PC-9 (cell line): ENCODE data around the gene SLC12A1.

ENCODE experiments used
- CTCF ChIP-seq: fragments of 200-600 bp; sonication (generic); conservative IDR thresholded peaks from 2 replicates; pipeline ENCODE4 v1.6.1; 2017; ENCODE audit warnings: mixed run types, antibody characterized with exemption, mild to moderate bottlenecking, moderate library complexity
- EZH2 ChIP-seq: fragments of 200-600 bp; sonication (generic); IDR thresholded peaks from 2 replicates; pipeline ENCODE4 v1.8.0; 2017; ENCODE audit warnings: antibody characterized with exemption, low read depth

GRCh38 chr15:48279608-48280007 is 73.5 kb downstream of the SLC12A1 start:
- TF ChIP-seq CTCF (no peak), EZH2 (no peak)
